HepG2 (cell line): ENCODE results near the gene TTLL6. TPM values are rescaled to one million over a fixed set of nuclear protein-coding genes. Genes with fewer than 3 reads are reported as not detected.

Experiments
- ATF7-NPFF ChIP-seq: sonication (generic); formaldehyde crosslinking; IDR thresholded peaks from 2 replicates; pipeline ENCODE4 v1.8.1; 2023; ENCODE audit warnings: mild to moderate bottlenecking, low read depth, missing genetic modification reagents, moderate library complexity
- BHLHE40 ChIP-seq: IDR thresholded peaks from 2 replicates; pipeline ENCODE4 v1.6.1; 2011; ENCODE audit warnings: low read length, improper control_type of control experiment
- EZH2 ChIP-seq: conservative IDR thresholded peaks from 2 replicates; pipeline ENCODE4 v1.6.1; 2012; ENCODE audit warnings: mild to moderate bottlenecking, low read depth, low read length, moderate library complexity
- FOSL2 ChIP-seq: sonication (generic); formaldehyde crosslinking; IDR thresholded peaks from 2 replicates; pipeline ENCODE4 v1.4.0; 2020; ENCODE audit warnings: missing genetic modification reagents
- GABPB1 ChIP-seq: IDR thresholded peaks from 2 replicates; pipeline ENCODE4 v1.6.1; 2016; ENCODE audit warnings: mild to moderate bottlenecking, missing genetic modification reagents, moderate library complexity, missing compliant biosample characterization
- MIXL1 ChIP-seq: IDR thresholded peaks from 2 replicates; pipeline ENCODE4 v1.6.1; 2016
- MTF2 ChIP-seq: sonication (generic); formaldehyde crosslinking; IDR thresholded peaks from 2 replicates; pipeline ENCODE4 v1.5.0; 2020; ENCODE audit warnings: missing genetic modification reagents, borderline replicate concordance
- PAX8 ChIP-seq: sonication (generic); formaldehyde crosslinking; IDR thresholded peaks from 2 replicates; pipeline ENCODE4 v1.8.0; 2022; ENCODE audit warnings: mild to moderate bottlenecking, missing genetic modification reagents, borderline replicate concordance
- RAD51 ChIP-seq: fragments of 450-650 bp; IDR thresholded peaks from 2 replicates; pipeline ENCODE4 v1.6.1; 2016; ENCODE audit warnings: borderline replicate concordance
- RFXAP ChIP-seq: sonication (generic); formaldehyde crosslinking; IDR thresholded peaks from 2 replicates; pipeline ENCODE4 v1.4.0; 2020; ENCODE audit warnings: missing genetic modification reagents, borderline replicate concordance
- SOX5 ChIP-seq: IDR thresholded peaks from 2 replicates; pipeline ENCODE4 v1.6.1; 2016; ENCODE audit warnings: borderline replicate concordance
- ZBTB42 ChIP-seq: sonication (generic); formaldehyde crosslinking; IDR thresholded peaks from 2 replicates; pipeline ENCODE4 v1.5.0; 2020; ENCODE audit warnings: mild to moderate bottlenecking, missing genetic modification reagents
- ZBTB43 ChIP-seq: sonication (generic); formaldehyde crosslinking; conservative IDR thresholded peaks from 2 replicates; pipeline ENCODE4 v1.4.0; 2020; ENCODE audit warnings: missing genetic modification reagents
- ZFX ChIP-seq: sonication (generic); formaldehyde crosslinking; IDR thresholded peaks from 2 replicates; pipeline ENCODE4 v1.4.0; 2020; ENCODE audit warnings: mild to moderate bottlenecking, low read depth, missing genetic modification reagents, moderate library complexity
- ZNF143 ChIP-seq: sonication (generic); formaldehyde crosslinking; IDR thresholded peaks from 2 replicates; pipeline ENCODE4 v1.4.0; 2020; ENCODE audit warnings: missing genetic modification reagents
- ZNF17 ChIP-seq: sonication (generic); formaldehyde crosslinking; IDR thresholded peaks from 2 replicates; pipeline ENCODE4 v1.5.0; 2020; ENCODE audit warnings: mild to moderate bottlenecking, missing genetic modification reagents
- ZNF335 ChIP-seq: sonication (generic); formaldehyde crosslinking; IDR thresholded peaks from 2 replicates; pipeline ENCODE4 v1.4.0; 2020; ENCODE audit warnings: missing genetic modification reagents
- ZNF33B ChIP-seq: sonication (generic); formaldehyde crosslinking; IDR thresholded peaks from 2 replicates; pipeline ENCODE4 v1.5.1; 2020; ENCODE audit warnings: mild to moderate bottlenecking, missing genetic modification reagents
- ZNF547 ChIP-seq: sonication (generic); formaldehyde crosslinking; IDR thresholded peaks from 2 replicates; pipeline ENCODE4 v1.5.1; 2020; ENCODE audit warnings: mild to moderate bottlenecking, missing genetic modification reagents
- polyA plus RNA-seq, 8 experiments: library from polyadenylated mRNA; depleted of rRNA in 3 of 8; stranded (reverse) in 7 of 8; unstranded in 1 of 8; fragments of >200 nt; fragmentation: Illumina TruSeq in 4 of 8; extraction: Trizol in 4 of 8; gene quantifications; 2 replicates each; pipeline versions ENCODE4 v1.2.1 to v1.2.3, GENCODE V29; 2011 to 2016; ENCODE audit warnings: low read depth in 4 of 8, missing spikeins in 1 of 8, mixed read lengths in 1 of 8; ENCODE audit not compliant: insufficient read depth in 1 of 8
- total RNA-seq, 5 experiments: library from RNA; depleted of rRNA; stranded (reverse); fragments of >200 nt; fragmentation: Illumina TruSeq; extraction: Trizol; gene quantifications; 2 replicates each; pipeline ENCODE4 v1.2.3, GENCODE V29; 2016; ENCODE audit warnings: low read depth in 1 of 5
- TF ChIP-seq, protein P1 (sequence below): sonication (generic); formaldehyde crosslinking; IDR thresholded peaks from 2 replicates; pipeline ENCODE4; 2020; ENCODE audit warnings: missing genetic modification reagents, mild to moderate bottlenecking, borderline replicate concordance
- TF ChIP-seq, protein P2 (sequence below): IDR thresholded peaks from 2 replicates; pipeline ENCODE4 v1.6.1; 2012; ENCODE audit warnings: low read length, improper control_type of control experiment

Gene TTLL6
- total and polyA plus RNA-seq, 2 of the 13 experiments (the other 11 are each of a cell fraction or from before 2014, with no cell fraction given) = 0.04 to 0.08 TPM

- TF ChIP-seq ZNF335 (CRISPR knock-in tag) (0 out of 2 replicates have a peak, but pooled peaks have one; percentile 33), RFXAP (CRISPR knock-in tag) (0 out of 2 replicates have a peak, but pooled peaks have one; percentile 44), MIXL1 (CRISPR knock-in tag) (peak; percentile 0; the same call in 1 of the 2 replicates), ZNF143 (peak; percentile 69), EZH2 (no peak), RAD51 (no peak), PAX8 (CRISPR knock-in tag) (0 out of 2 replicates have a peak, but pooled peaks have one; percentile 66), FOSL2 (no peak; the same call in 1 of the 2 replicates), ZNF17 (CRISPR knock-in tag) (no peak), MTF2 (CRISPR knock-in tag) (peak; percentile 75; the same call in 1 of the 2 replicates), ATF7-NPFF (0 out of 2 replicates have a peak, but pooled peaks have one; percentile 9), GABPB1 (peak; percentile 15; the same call in 1 of the 2 replicates), ZNF33B (CRISPR knock-in tag) (peak; percentile 71; the same call in 1 of the 2 replicates), BHLHE40 (0 out of 2 replicates have a peak, but pooled peaks have one; percentile 15), ZFX (CRISPR knock-in tag) (peak; percentile 71; the same call in 1 of the 2 replicates), ZNF547 (CRISPR knock-in tag) (peak; percentile 27; the same call in 1 of the 2 replicates), SOX5 (CRISPR knock-in tag) (no peak), ZBTB43 (CRISPR knock-in tag) (peak; percentile 46; the same call in 1 of the 2 replicates), ZBTB42 (CRISPR knock-in tag) (0 out of 2 replicates have a peak, but pooled peaks have one; percentile 45)
- TF ChIP-seq, protein P1, sequence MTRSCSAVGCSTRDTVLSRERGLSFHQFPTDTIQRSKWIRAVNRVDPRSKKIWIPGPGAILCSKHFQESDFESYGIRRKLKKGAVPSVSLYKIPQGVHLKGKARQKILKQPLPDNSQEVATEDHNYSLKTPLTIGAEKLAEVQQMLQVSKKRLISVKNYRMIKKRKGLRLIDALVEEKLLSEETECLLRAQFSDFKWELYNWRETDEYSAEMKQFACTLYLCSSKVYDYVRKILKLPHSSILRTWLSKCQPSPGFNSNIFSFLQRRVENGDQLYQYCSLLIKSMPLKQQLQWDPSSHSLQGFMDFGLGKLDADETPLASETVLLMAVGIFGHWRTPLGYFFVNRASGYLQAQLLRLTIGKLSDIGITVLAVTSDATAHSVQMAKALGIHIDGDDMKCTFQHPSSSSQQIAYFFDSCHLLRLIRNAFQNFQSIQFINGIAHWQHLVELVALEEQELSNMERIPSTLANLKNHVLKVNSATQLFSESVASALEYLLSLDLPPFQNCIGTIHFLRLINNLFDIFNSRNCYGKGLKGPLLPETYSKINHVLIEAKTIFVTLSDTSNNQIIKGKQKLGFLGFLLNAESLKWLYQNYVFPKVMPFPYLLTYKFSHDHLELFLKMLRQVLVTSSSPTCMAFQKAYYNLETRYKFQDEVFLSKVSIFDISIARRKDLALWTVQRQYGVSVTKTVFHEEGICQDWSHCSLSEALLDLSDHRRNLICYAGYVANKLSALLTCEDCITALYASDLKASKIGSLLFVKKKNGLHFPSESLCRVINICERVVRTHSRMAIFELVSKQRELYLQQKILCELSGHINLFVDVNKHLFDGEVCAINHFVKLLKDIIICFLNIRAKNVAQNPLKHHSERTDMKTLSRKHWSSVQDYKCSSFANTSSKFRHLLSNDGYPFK (CRISPR knock-in tag) = 0 out of 2 replicates have a peak, but pooled peaks have one; percentile 48
- TF ChIP-seq, protein P2, sequence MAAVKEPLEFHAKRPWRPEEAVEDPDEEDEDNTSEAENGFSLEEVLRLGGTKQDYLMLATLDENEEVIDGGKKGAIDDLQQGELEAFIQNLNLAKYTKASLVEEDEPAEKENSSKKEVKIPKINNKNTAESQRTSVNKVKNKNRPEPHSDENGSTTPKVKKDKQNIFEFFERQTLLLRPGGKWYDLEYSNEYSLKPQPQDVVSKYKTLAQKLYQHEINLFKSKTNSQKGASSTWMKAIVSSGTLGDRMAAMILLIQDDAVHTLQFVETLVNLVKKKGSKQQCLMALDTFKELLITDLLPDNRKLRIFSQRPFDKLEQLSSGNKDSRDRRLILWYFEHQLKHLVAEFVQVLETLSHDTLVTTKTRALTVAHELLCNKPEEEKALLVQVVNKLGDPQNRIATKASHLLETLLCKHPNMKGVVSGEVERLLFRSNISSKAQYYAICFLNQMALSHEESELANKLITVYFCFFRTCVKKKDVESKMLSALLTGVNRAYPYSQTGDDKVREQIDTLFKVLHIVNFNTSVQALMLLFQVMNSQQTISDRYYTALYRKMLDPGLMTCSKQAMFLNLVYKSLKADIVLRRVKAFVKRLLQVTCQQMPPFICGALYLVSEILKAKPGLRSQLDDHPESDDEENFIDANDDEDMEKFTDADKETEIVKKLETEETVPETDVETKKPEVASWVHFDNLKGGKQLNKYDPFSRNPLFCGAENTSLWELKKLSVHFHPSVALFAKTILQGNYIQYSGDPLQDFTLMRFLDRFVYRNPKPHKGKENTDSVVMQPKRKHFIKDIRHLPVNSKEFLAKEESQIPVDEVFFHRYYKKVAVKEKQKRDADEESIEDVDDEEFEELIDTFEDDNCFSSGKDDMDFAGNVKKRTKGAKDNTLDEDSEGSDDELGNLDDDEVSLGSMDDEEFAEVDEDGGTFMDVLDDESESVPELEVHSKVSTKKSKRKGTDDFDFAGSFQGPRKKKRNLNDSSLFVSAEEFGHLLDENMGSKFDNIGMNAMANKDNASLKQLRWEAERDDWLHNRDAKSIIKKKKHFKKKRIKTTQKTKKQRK = no peak
Observed at GRCh38 chr17:48791128-48792032, 25.6 kb downstream of the TTLL6 start (continued).
